CD4-positive, alpha-beta T cell treated with Interleukin-6 for 4 hours (primary cell): ENCODE measurements around the gene ZBTB49.

Experiments used
- DNase-seq: peaks from one replicate; pipeline ENCODE4 v3.0.0-alpha.2; 2020; ENCODE audit warnings: mixed read lengths

The ZBTB49 gene

DNA sequence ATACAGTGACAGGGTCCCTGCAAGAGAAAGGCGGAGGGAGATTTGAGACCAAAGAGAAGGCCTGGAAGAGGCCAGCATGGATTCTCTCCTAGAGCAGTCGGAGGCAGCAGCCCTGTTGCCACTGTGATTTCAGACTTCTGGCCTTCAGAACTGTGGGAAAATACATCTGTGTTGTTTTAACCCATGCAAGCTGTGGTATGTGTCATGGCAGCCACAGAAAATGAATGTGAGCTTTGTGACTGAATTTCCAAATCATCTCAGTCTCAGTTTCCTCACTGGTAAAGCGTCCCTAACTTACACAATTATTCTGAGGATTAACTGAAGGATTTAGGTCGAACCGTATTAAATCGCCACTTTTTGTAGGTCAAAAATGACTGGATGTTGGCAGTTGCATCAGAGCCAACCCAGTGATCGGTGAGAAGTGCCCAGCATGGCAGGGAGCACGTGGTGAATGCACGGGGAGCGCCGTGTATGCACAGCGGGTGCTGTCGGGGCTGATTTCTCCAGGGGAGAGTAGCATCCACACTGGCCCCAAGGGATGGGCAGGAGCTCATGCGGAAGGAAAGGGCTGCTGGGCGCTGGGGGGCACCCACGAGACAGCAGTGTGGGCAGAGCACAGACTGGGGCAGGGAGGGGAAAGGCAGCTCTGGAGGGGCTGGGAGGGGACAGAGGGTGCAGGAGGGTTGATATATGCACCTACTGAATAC is 73.1 kb downstream of the ZBTB49 start:
- no peak for DNase-seq

DNA sequence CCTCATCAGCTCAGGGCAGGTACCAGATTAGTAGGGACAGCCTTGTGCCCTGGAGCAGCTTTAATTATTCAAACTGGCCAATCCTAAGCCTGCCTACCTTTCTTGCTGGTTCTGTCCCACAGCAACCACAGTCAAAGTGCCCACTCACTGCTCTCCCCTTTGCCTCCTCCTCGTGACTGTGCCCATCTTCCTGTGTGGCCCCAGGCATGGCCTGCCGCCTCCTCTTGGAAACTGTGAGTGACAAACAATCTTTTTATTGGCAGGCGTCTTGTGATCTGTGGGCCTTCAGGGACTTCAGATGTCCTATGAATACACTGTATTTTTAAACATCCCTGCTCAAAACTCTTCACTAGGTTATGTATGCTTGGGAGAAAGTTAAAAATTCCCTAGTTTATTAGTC is 74.0 kb downstream of the ZBTB49 start:
- no peak for DNase-seq

DNA sequence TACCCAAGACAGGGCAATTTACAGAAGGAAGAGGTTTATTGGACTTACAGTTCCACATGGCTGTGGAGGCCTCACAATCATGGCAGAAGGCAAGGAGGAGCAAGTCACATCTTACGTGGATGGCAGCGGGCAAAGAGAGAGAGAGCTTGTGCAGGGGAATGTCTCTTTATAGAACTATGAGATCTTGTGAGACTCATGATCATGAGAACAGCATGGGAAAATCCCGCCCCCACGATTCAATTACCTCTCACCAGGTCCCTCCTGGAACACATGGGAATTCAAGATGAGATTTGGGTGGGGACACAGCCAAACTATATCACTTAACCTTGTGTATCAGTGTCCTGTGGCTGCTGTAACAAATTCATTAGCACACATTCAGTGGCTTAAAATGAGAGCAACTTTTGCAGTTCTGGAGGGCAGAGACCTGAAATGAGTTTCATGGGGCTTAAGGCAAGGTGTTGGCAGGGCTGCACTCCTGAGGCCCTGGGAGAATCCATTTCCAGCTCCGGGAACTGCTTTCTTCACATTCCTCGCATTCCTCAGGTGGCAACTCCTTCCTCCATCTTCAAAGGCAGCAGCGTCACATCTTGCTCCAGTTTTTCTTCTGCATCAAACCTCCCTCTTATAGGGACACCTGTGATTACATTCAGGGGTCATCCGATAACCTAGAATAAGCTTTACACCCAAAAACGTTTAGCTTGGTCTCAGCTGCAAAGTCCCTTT is 74.6 kb downstream of the ZBTB49 start:
- no peak for DNase-seq

DNA sequence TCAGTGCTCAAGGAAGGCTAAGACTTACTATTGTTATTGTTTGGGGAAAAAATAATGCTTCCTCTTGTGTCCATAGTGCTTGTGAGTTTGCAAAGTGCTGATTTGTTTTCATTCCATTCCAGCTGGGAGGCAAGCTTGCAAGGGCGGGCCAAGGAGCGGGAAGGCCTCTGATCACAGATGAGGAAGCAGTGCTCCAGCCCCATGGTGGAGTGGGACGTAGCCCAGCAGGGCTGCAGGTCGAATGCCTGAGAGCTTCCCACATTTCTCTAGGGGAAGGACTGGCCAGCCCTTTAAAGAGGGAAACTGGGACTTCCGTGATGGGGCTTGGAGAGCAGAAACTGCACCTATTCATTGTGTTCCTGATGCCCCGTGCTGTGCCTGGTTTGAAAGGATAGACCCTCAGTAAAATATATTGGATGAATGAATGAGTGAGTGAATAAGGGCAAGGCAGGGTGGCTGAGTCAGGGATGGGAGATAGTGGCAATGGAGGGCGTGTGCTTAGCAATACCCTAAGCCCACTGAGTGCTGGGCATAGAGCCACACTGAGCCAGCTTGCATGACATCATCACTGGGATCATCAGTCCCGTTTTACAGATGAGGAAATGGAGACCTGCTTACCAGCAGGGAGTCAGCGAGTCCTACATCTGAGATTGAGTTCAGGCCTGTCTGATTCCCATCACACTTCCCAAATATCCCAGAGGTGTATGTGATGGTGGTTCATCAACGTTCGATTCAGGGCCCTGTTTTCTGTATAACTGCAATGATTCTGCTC is 78.9 kb downstream of the ZBTB49 start:
- no peak for DNase-seq
